ENCODE data around the gene CISH. TPM values are rescaled to one million over a fixed set of nuclear protein-coding genes. Genes with fewer than 3 reads are reported as not detected.

The CISH gene
- total RNA-seq, 1 experiment from 2014 or later, result 1.6 TPM

DNA sequence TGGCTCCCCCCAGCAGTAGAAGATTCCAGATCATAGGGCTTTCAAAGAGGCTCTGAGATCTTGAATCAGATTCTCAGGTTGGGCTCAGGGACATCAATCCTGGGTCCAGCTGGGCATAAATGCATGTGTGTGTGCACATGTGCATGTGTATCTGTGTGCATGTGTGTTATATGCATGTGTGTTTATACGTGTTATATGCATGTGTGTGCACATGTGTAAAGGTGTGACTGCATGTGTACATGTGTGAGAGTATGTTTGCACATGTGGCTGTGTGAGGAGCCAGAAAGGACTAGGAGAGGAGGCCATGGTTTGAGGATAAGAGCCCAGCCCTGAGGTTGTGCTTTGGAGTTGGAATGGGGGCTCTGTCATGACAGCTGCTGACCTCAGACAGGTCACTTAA lies 3.6 kb upstream of the CISH start:
- intact Hi-C loops (cut with micrococcal nuclease; ENCODE audit: unreplicated experiment), result loop anchor here (5.0 kb wide), 1 partner anchor 772 kb away; the partner anchor contains the start of gene MANF
- DNase-seq, result no peak
- Mint-ChIP-seq H3K27ac (ENCODE audit: unreplicated experiment) (no peak overlapping the region), H3K9me3 (ENCODE audit: low read depth, unreplicated experiment) (no peaks in the 10 kb centered on the region), H3K4me3 (ENCODE audit: low read depth, unreplicated experiment) (no peak overlapping the region), H3K27me3 (ENCODE audit: unreplicated experiment) (peaks cover 13% of the 10 kb centered on the region), H3K4me1 (ENCODE audit: low read depth, unreplicated experiment) (peaks cover 35% of the 10 kb centered on the region), H3K36me3 (ENCODE audit: insufficient read depth, unreplicated experiment) (peaks cover 43% of the 10 kb centered on the region)
- TF ChIP-seq, protein P1, sequence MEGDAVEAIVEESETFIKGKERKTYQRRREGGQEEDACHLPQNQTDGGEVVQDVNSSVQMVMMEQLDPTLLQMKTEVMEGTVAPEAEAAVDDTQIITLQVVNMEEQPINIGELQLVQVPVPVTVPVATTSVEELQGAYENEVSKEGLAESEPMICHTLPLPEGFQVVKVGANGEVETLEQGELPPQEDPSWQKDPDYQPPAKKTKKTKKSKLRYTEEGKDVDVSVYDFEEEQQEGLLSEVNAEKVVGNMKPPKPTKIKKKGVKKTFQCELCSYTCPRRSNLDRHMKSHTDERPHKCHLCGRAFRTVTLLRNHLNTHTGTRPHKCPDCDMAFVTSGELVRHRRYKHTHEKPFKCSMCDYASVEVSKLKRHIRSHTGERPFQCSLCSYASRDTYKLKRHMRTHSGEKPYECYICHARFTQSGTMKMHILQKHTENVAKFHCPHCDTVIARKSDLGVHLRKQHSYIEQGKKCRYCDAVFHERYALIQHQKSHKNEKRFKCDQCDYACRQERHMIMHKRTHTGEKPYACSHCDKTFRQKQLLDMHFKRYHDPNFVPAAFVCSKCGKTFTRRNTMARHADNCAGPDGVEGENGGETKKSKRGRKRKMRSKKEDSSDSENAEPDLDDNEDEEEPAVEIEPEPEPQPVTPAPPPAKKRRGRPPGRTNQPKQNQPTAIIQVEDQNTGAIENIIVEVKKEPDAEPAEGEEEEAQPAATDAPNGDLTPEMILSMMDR (IDR thresholded peaks at IDR 0.05; ENCODE audit: unreplicated experiment), result no peak
- BruUV-seq (replicated peaks), result no TSS peak
- CTCF ChIA-PET, result interaction anchor here (1.8 to 1.9 kb wide), 3 partner anchors 13 to 696 kb away, joined by 10 to 56 read pairs (median 15); no protein-coding TSS in a partner anchor

DNA sequence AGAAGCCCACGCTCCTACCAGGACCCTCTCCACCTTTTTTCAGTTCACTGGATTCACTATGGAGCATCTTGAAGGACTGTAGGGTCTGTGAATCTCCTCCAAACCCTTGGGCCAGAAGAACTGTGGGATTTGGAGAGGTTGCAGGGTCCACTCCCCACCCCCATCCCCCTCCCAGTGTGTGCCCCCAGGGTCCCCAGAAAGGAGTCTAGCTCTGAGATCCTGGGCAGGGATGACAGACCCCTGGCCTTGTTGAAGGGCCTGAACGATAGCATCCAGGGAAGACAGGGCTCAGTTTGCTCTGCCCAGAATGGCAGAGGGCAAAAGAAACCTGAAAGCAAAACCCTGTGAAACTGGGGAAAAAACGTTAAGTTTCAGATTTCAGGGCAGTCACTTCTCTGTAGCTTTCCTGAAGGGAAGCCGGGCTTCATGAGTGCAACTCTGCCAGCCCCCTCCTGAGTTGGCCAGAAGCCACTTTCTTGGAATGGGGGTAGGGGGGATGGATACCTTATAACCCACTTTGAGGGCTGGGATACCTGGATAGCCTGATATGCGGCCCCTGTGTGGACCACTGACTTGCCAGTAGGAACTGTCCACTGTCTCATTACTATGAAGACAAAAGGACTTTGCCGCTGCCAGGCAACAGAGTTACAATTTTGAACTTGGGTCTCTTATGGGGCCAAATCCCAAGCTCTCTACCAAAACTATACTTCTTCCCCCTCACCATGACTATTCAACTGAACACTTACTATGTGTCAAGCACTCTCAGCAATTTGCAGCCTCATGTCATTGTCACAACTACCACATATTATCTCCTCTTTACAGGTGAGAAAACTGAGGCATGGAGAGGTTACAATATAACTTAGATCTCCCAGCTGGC lies 1.6 kb upstream of the CISH start:
- Mint-ChIP-seq H3K9me3 (ENCODE audit: low read depth, unreplicated experiment) (no peaks in the 10 kb centered on the region), H3K27ac (ENCODE audit: unreplicated experiment) (no peak overlapping the region), H3K27me3 (ENCODE audit: unreplicated experiment) (peaks cover 13% of the 10 kb centered on the region), H3K36me3 (ENCODE audit: insufficient read depth, unreplicated experiment) (peaks cover 43% of the 10 kb centered on the region), H3K4me3 (ENCODE audit: low read depth, unreplicated experiment) (peak overlapping the region; percentile 74), H3K4me1 (ENCODE audit: low read depth, unreplicated experiment) (peaks cover 29% of the 10 kb centered on the region)
- no TSS peak for BruUV-seq (replicated peaks)
- CTCF ChIA-PET, result interaction anchor here (1.0 kb wide), 1 partner anchor 40 kb away, joined by 4 read pairs; no protein-coding TSS in a partner anchor
- no peak for DNase-seq
- TF ChIP-seq, protein P1 (IDR thresholded peaks at IDR 0.05; ENCODE audit: unreplicated experiment), result no peak
- intact Hi-C loops (cut with micrococcal nuclease; ENCODE audit: unreplicated experiment), result loop anchor here (5.0 kb wide), 1 partner anchor 266 kb away; the partner anchor contains the start of gene ZMYND10

DNA sequence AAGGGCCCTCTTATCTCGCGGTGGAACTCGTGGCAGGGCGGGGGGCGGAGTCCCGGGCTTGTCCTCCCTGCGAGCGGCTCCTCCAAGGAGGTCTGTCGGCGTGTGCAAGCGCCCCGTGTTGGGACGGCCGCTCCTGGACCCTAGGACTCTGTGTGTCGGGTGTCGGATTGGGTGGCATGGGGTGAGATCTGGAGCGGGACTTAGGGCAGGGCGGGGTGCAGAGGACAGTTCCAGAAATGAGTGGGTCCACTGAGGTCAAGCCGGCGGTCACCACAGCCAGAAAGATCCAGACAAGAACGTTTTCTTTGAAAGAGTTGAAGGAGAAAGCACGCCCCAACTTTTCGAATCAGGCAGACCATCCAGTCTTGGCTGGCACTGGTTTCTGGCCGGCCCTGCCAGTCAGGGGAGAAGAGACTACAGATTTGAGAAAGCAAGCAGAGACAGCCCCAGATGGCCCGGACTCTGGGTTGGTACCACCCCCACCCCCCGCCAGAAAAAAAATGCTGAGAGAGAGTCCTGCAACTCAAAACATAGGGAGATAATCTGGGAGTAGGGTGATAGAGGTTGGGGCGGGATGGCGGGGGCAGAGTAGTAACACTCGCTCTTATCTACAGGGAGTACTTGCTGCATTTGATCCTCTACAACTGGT lies 784 bp upstream of the CISH start:
- CTCF ChIA-PET, result interaction anchor here (0.7 to 1.6 kb wide), 8 partner anchors 10 to 364 kb away, joined by 3 to 16 read pairs (median 3); partner anchors contain the start of gene HEMK1
- no peak for DNase-seq
- intact Hi-C loops (cut with micrococcal nuclease; ENCODE audit: unreplicated experiment), result loop anchor here (5.0 kb wide), 1 partner anchor 265 kb away; the partner anchor contains the start of gene ZMYND10
- TF ChIP-seq, protein P1 (IDR thresholded peaks at IDR 0.05; ENCODE audit: unreplicated experiment), result no peak
- Mint-ChIP-seq H3K36me3 (ENCODE audit: insufficient read depth, unreplicated experiment) (peaks cover 34% of the 10 kb centered on the region), H3K27ac (ENCODE audit: unreplicated experiment) (peak overlapping the region; percentile 24), H3K9me3 (ENCODE audit: low read depth, unreplicated experiment) (no peaks in the 10 kb centered on the region), H3K4me1 (ENCODE audit: low read depth, unreplicated experiment) (peaks cover 29% of the 10 kb centered on the region), H3K27me3 (ENCODE audit: unreplicated experiment) (peaks cover 13% of the 10 kb centered on the region), H3K4me3 (ENCODE audit: low read depth, unreplicated experiment) (peak overlapping the region; percentile 74)
- no TSS peak for BruUV-seq (replicated peaks)

DNA sequence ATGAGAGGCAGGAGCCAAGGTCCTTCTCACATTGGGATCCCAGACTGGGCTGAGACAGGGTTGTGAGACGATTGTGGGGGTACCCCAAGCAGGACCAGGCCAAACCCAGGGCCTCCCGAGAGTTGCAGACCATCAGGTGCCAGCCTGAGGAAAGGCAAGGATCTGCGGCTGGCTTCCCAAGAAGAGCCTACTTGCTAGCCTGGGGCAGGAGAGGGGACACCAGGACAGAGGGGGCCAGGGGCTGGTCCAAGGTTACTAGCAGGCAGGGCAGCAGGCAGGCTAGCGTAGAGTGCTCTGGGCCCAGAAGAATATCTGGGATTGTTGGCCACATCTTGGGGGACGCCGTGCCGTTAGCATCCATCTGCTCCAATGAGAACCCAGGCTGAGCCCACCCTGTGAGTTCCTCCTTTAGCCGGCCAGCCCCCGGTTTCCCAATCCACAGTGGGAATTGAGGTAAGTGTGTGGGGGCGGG lies 546 bp downstream of the CISH start:
- peaks cover 13% of the 10 kb centered on the region for H3K27me3 Mint-ChIP-seq (ENCODE audit: unreplicated experiment)
- BruUV-seq (replicated peaks), result TSS peak; percentile 59

More for the DNA sequence above, 546 bp downstream of the CISH start:
- intact Hi-C loops (cut with micrococcal nuclease; ENCODE audit: unreplicated experiment), result loop anchor here (5.0 kb wide), 1 partner anchor 264 kb away; the partner anchor contains the start of gene ZMYND10
- TF ChIP-seq, protein P1 (IDR thresholded peaks at IDR 0.05; ENCODE audit: unreplicated experiment), result no peak
- H3K4me1 Mint-ChIP-seq (ENCODE audit: low read depth, unreplicated experiment), result peaks cover 26% of the 10 kb centered on the region
- peaks cover 21% of the 10 kb centered on the region for H3K36me3 Mint-ChIP-seq (ENCODE audit: insufficient read depth, unreplicated experiment)
- DNase-seq, result no peak
- no peaks in the 10 kb centered on the region for H3K9me3 Mint-ChIP-seq (ENCODE audit: low read depth, unreplicated experiment)
- peak overlapping the region; percentile 74 for H3K4me3 Mint-ChIP-seq (ENCODE audit: low read depth, unreplicated experiment)
- no peak overlapping the region for H3K27ac Mint-ChIP-seq (ENCODE audit: unreplicated experiment)
- CTCF ChIA-PET, result interaction anchor here (1.2 to 1.6 kb wide), 3 partner anchors 9 to 41 kb away, joined by 3 to 16 read pairs (median 14); partner anchors contain the start of gene HEMK1

Measured in Calu3 (cell line).